Measurements from ENCODE around the gene DHRS4.

The DHRS4 gene

DNA sequence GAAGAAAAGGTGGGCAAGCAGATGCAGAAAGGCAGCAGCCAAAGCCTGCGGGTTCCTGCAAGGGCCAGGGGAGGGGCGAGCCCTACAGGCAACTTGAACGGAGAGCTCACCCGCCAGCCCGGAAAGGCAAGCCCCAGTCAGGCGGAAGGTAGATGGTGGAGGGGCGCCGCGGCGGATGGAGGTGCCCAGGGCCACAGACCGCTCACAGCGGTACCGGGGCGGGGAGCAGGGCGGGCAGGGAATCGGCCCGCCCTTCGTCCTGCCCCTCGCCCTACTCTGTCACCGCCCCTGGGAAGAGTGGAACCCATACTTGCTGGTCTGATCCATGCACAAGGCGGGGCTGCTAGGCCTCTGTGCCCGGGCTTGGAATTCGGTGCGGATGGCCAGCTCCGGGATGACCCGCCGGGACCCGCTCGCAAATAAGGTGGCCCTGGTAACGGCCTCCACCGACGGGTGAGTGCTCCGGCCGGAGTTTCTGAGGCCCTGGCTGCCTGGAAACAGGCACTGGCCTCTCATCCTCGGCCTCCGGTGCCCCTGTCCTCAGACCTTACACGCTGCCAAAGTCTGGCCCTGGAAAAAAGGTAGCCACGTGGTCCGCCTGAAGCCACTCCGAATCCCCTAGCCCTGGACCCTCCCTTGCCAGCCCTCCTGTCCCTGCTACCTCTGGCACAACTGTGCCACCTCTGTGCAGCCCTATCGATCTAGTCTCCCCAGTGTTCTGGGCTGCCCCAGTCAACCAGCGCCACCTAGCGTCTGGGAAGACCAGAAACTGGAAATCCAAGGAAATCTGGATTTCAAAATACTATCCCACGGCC, at the start of gene DHRS4:
Gene DHRS4, plus strand, starts transcription at position 307 of the 815 bp plus-strand sequence. Its CDS starts 19 bp downstream, at position 326.
- peak; percentile 71 to 76 for DNase-seq (ENCODE audit: low read depth in 2 of 2)

GRCh38 chr14:23910101-23910875, 43.3 kb upstream of the DHRS4 start:
- no peak for DNase-seq (ENCODE audit: low read depth in 2 of 2)

- no peak for DNase-seq (ENCODE audit: low read depth in 2 of 2)
Measured at GRCh38 chr14:23910876-23911210, 42.7 kb upstream of the DHRS4 start.

- no peak for DNase-seq (ENCODE audit: low read depth in 2 of 2)
Measured at GRCh38 chr14:23915559-23915958, 38.0 kb upstream of the DHRS4 start.

GRCh38 chr14:23916004-23916403, 37.6 kb upstream of the DHRS4 start:
- DNase-seq (ENCODE audit: low read depth in 2 of 2): no peak

DNA sequence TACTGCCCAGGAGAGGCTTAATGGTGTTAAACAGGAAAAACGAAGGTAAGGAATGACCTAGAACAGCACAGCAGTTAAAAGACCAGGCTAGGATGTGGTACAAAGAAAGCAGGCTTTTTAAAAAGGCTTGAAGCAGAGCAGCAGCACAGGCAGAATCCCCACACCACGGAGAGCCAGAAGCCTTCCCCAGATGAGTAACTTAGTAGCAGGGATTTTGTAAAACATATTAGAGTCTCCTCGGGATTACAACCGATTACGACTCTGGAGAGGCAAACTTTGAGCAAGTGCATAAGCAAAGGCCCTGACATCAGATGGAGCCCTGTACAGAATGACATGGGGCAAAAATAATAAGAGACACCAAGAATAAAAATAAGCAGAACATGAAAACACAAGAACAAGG, 37.1 kb upstream of the DHRS4 start:
- DNase-seq (ENCODE audit: low read depth in 2 of 2): no peak

DNA sequence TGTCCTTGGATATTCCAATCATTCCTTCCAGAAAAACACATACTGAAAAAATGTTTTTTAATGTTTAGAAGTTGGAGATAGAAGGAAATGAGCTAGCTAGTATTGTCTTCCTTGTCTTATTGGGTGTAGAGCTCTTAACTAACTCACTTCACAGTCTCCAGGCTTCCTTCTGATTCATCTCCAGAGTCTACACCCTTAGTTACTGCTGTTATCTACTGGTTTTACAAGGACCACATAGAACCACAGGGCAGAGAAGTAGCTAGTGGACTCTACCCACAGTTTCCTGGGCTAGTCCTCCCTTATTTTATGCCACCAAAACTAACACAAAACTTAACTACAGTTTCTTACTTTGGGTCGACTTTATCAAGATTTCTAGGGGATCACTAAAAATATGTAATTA, 31.0 kb upstream of the DHRS4 start:
- DNase-seq (ENCODE audit: low read depth in 2 of 2): no peak

GRCh38 chr14:23925523-23926075, 28.0 kb upstream of the DHRS4 start:
- no peak for DNase-seq (ENCODE audit: low read depth in 2 of 2)

- no peak for DNase-seq (ENCODE audit: low read depth in 2 of 2)
Measured at GRCh38 chr14:23926543-23926942, 27.0 kb upstream of the DHRS4 start.

DNA sequence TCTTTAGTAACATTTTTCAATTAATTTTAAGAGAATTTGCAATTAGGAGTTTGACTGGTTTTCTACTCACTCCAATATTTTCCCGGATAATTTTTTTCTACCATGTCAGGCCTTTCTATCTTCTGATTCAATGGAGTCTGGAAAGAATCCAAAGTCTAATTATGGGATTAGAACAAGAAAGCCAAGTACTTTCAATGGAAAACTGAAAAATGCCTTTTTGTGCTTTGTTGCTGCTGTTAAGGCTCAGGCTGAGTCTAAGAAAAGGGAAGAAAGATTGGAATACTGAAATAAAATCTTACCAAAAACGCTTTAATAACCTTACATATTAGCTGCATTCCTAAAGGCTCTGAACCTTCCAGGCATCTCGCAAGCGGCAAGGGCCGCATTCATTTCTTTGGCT, 24.4 kb upstream of the DHRS4 start:
- DNase-seq (ENCODE audit: low read depth in 2 of 2): no peak

- peak; percentile 67 to 77 for DNase-seq (ENCODE audit: low read depth in 2 of 2)
Measured at GRCh38 chr14:23929822-23930294, 23.7 kb upstream of the DHRS4 start.

DNA sequence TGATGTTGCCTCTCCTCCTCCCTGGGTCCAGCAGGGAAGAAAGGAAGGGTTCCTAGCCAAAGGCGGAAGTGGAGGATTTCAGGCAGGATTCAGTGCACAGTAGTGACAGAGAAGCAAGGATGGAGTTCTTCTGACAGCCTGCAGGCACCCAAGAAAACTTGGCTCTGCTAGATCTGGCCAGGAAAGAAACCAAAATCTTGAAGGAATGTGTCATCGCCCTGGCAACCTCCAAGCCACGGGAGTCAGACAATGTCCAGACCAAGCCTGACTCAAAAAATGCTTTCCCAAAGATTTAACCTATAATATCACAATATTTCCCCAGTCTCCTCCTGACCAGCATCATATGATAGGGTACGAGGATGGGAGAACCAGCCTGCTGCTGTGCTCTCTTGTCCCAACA, 22.8 kb upstream of the DHRS4 start:
- no peak for DNase-seq (ENCODE audit: low read depth in 2 of 2)

DNA sequence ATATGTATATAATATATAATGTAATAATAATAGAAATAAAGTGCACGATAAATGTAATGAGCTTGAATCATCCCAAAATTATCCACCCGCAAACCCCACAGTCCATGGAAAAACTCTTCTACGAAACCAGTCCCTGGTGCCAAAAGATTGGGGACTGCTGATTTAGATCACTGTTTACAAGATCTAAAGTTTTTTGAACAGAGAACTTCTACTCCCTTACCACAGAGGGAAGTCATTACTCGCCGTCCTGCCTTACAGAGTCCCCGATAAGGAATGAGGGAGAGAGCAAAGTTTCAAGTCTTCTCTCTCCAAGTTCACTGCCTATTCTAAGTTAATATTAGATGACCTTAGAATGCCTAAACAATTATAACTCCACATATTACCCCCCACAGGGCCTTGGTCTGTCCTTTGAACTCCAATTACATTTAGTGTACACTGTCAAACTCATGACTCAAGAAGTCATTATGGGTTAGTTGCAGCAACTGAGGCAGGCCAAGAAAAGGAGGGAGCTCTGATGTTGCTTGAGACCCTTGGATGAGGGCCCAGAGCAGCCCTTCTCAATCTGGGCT, 21.8 kb upstream of the DHRS4 start:
- DNase-seq (ENCODE audit: low read depth in 2 of 2): no peak

GRCh38 chr14:23932639-23933038, 20.9 kb upstream of the DHRS4 start:
- no peak for DNase-seq (ENCODE audit: low read depth in 2 of 2)

GRCh38 chr14:23933108-23933741, 20.3 kb upstream of the DHRS4 start:
- no peak for DNase-seq (ENCODE audit: low read depth in 2 of 2)

- DNase-seq (ENCODE audit: low read depth in 2 of 2): no peak
Measured at GRCh38 chr14:23933742-23934128, 19.8 kb upstream of the DHRS4 start.

- DNase-seq (ENCODE audit: low read depth in 2 of 2): no peak
Measured at GRCh38 chr14:23935158-23935557, 18.4 kb upstream of the DHRS4 start.

GRCh38 chr14:23936084-23936829, 17.3 kb upstream of the DHRS4 start:
- DNase-seq (ENCODE audit: low read depth in 2 of 2): no peak

- DNase-seq (ENCODE audit: low read depth in 2 of 2): no peak
Measured at GRCh38 chr14:23937203-23937602, 16.4 kb upstream of the DHRS4 start.

- DNase-seq (ENCODE audit: low read depth in 2 of 2): no peak
Measured at GRCh38 chr14:23938823-23939222, 14.7 kb upstream of the DHRS4 start.

DNA sequence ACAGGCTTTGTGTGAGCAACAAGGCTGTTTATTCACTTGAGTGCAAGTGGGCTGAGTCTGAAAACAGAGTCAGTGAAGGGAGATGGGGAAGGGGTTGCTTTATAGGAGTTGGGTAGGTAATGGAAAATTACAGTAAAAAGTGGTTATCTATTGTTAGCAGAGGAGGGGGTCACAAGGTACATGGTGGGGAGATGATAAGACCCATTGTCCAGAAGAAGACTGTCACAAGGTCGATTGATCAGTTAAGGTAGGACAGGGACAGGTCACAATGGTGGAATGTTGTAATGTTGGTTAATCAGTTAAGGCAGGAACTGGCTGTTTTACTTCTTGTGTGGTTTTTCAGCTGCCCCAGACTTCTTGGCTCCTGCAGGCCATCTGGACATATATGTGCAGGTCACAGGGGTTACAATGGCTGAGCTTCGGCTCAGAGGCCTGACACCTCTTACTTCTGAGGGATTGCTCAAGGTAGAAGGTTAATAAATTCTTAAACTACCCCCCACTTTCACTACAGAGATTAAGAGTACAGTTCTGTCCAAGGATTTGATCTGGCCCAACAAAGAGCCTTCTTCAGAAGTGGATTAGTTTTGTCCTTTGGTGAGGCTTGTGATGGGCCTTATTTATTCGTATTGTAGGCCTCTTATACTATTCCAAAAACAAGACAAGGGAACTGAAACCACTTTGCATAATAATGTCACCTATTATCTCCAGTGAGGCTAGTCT, 13.8 kb upstream of the DHRS4 start:
- DNase-seq (ENCODE audit: low read depth in 2 of 2): no peak
